ENCODE measurements around the gene POLK. TPM values are rescaled to one million over a fixed set of nuclear protein-coding genes. Genes with fewer than 3 reads are reported as not detected.

POLK gene
- total RNA-seq, 1 donor from 2014 or later: 26.5 TPM

DNA sequence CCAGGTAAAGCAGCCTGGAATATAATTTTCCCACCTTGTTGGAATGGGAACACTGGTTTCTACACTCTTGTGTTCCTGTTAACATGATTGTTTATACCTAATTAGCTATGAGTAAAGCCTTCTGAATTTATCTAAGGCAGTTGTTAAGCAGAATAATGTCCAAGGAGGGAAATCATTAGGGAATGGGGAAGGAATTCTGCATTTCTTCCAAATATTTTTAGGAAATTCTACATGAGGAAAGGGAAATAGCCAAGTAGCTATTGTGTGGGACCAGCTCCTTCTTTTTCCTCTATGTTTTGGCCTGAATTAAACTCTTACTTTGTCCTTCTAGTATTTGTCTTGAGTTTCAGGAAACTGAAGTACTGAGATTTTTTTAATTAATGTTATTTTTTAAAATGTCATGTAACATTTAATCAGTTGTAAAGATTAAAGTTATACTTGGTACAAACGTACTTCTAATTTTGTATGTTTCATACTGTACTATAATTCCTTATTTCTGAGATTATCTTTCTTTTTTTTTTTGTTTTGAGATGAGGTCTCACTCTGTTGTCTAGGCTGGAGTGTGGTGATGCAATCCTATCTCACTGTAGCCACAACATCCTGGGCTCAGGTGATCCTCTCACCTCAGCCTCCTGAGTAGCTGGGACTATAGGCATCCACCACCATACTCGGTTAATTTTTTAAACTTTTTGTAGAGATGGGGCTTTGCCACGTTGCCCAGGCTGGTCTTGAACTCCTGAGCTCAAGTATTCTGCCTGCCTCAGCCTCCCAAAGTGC lies 128.0 kb downstream of the POLK start:
- H3K36me3 Mint-ChIP-seq (ENCODE audit: low read depth): peaks cover 3% of the 10 kb centered on the region
- no peaks in the 10 kb centered on the region for H3K27me3 Mint-ChIP-seq (ENCODE audit: low read depth)
- peaks cover 3% of the 10 kb centered on the region for H3K9me3 Mint-ChIP-seq (ENCODE audit: low read depth)
- H3K4me1 Mint-ChIP-seq (ENCODE audit: low read depth): peaks cover 3% of the 10 kb centered on the region
- no peak overlapping the region for H3K4me3 Mint-ChIP-seq (ENCODE audit: unreplicated experiment)
- TF ChIP-seq, protein P1, sequence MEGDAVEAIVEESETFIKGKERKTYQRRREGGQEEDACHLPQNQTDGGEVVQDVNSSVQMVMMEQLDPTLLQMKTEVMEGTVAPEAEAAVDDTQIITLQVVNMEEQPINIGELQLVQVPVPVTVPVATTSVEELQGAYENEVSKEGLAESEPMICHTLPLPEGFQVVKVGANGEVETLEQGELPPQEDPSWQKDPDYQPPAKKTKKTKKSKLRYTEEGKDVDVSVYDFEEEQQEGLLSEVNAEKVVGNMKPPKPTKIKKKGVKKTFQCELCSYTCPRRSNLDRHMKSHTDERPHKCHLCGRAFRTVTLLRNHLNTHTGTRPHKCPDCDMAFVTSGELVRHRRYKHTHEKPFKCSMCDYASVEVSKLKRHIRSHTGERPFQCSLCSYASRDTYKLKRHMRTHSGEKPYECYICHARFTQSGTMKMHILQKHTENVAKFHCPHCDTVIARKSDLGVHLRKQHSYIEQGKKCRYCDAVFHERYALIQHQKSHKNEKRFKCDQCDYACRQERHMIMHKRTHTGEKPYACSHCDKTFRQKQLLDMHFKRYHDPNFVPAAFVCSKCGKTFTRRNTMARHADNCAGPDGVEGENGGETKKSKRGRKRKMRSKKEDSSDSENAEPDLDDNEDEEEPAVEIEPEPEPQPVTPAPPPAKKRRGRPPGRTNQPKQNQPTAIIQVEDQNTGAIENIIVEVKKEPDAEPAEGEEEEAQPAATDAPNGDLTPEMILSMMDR (IDR thresholded peaks at IDR 0.05): no peak
- H3K27ac Mint-ChIP-seq (ENCODE audit: unreplicated experiment): peak overlapping the region; percentile 22
- DNase-seq (ENCODE audit: low spot score): no peak

DNA sequence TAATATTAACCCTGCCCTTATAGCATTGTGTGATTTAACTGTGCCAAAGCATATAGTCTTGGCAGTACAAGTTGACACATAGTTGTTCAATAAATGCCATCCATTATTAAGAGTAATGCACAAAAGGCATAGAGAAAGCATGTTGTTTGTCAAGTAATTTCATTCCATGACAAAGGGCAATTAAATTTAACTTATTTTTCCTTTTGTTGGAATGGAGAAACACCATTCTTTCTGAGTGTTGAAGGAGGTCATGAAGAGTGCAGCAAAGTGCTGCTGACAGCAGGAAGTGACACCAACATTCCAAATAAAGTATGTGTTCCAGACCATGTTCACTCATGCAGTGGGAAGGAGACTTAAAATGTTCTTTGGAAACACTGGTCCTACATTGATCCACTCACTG lies 128.7 kb downstream of the POLK start:
- H3K27ac Mint-ChIP-seq (ENCODE audit: unreplicated experiment): peak overlapping the region; percentile 22
- peaks cover 3% of the 10 kb centered on the region for H3K36me3 Mint-ChIP-seq (ENCODE audit: low read depth)
- no peak for DNase-seq (ENCODE audit: low spot score)
- peaks cover 3% of the 10 kb centered on the region for H3K4me1 Mint-ChIP-seq (ENCODE audit: low read depth)
- no peaks in the 10 kb centered on the region for H3K27me3 Mint-ChIP-seq (ENCODE audit: low read depth)
- H3K9me3 Mint-ChIP-seq (ENCODE audit: low read depth): peaks cover 3% of the 10 kb centered on the region
- TF ChIP-seq, protein P1 (IDR thresholded peaks at IDR 0.05): no peak
- no peak overlapping the region for H3K4me3 Mint-ChIP-seq (ENCODE audit: unreplicated experiment)

DNA sequence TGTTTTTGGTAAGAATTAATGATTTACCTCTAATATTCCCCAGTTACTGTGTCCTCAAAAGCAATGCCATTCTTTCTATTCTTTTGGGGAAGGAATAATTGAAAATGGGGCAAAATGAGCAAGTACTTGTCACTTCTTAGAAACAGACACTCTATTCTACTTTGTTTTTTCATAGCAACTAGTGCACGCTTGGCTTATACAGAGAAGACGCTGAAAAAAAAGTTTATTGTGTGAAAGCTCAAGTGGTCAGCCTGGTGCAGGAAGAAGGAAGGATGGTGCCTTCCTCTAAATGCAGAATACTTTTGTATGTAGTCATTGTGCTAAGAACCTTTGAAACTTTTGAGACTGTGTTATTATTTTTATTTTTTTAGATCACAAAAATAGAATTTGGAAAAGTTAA lies 129.1 kb downstream of the POLK start:
- Mint-ChIP-seq H3K36me3 (ENCODE audit: low read depth) (peaks cover 2% of the 10 kb centered on the region), H3K27me3 (ENCODE audit: low read depth) (no peaks in the 10 kb centered on the region), H3K27ac (ENCODE audit: unreplicated experiment) (peak overlapping the region; percentile 36), H3K9me3 (ENCODE audit: low read depth) (peaks cover 3% of the 10 kb centered on the region), H3K4me3 (ENCODE audit: unreplicated experiment) (no peak overlapping the region), H3K4me1 (ENCODE audit: low read depth) (peaks cover 3% of the 10 kb centered on the region)
- TF ChIP-seq, protein P1 (IDR thresholded peaks at IDR 0.05): no peak
- no peak for DNase-seq (ENCODE audit: low spot score)

DNA sequence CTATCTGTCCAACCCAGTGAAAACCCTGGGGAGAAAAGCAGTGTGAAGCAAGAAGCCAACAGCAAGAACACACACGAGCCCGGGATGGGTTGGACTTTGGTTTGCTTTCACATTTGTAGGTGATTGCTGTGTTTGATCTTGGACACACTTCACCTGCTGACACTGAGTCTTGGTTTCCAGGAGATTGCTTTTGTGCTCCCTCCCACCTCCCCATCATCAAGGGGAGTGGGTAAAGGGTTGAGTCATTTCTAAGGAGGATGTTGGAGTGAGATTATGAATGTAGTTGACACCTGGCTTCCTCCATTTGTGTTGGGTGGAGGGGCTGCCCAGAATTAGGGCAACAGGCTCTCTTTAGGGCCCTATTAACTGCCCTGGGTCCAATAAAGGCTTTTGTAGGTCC lies 137.0 kb downstream of the POLK start:
- no peaks in the 10 kb centered on the region for H3K27me3 Mint-ChIP-seq (ENCODE audit: low read depth)
- H3K4me1 Mint-ChIP-seq (ENCODE audit: low read depth): no peaks in the 10 kb centered on the region
- no peak overlapping the region for H3K4me3 Mint-ChIP-seq (ENCODE audit: unreplicated experiment)
- no peaks in the 10 kb centered on the region for H3K9me3 Mint-ChIP-seq (ENCODE audit: low read depth)
- TF ChIP-seq, protein P1 (IDR thresholded peaks at IDR 0.05): no peak
- no peak for DNase-seq (ENCODE audit: low spot score)
- H3K27ac Mint-ChIP-seq (ENCODE audit: unreplicated experiment): no peak overlapping the region
- H3K36me3 Mint-ChIP-seq (ENCODE audit: low read depth): peaks cover 2% of the 10 kb centered on the region

Other genes with a start within 250 kb of the POLK start
- gene HMGCR, start 174.7 kb upstream of the POLK start, total RNA-seq: 63.2 to 75.9 TPM (median 73.1 TPM) in 3 replicates
- 28.8 to 36.5 TPM (median 36.2 TPM) in 3 replicates for gene CERT1, start 262 bp upstream of the POLK start, total RNA-seq
- 0.42 to 1.2 TPM (median 0.72 TPM) in 3 replicates for gene ANKDD1B, start 99.6 kb downstream of the POLK start, total RNA-seq
- 7.1 to 9.2 TPM (median 8.0 TPM) in 3 replicates for gene POC5, start 205.5 kb downstream of the POLK start, total RNA-seq